ENCODE data around the gene ANKRD20A1.
"Not testable (repeated sequence)": the region's sequence is repeated elsewhere in the genome, so short reads cannot be mapped to it uniquely, and the experiment has no call there.

The ANKRD20A1 gene

DNA sequence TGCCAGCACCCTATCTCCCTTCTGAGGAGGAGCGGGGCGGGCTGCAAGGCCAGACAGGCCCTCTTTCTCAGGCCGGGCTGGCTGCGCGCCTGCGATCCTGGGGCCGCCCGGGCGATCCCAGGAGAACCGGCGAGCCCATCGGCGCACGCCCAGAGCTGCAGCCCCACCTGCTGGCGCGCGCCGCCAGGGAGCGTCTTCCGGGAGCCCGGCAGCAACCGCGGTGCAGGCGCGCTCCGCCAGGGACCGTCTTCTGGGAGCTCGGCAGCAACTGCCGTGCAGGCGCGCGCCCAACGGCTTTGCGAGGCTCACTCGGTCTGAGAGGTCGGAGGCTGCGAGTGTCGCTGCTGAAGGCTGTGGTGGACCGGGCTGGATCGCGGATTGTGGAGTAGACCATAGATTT lies at the start of gene ANKRD20A1:
Gene ANKRD20A1, plus strand, starts transcription at position 61 of the 400 bp plus-strand sequence. CDS start 496 bp downstream, outside the sequence.
- not testable (repeated sequence) for DNase-seq (ENCODE audit: low spot score); H3K27ac ChIP-seq; H3K4me3 ChIP-seq

DNA sequence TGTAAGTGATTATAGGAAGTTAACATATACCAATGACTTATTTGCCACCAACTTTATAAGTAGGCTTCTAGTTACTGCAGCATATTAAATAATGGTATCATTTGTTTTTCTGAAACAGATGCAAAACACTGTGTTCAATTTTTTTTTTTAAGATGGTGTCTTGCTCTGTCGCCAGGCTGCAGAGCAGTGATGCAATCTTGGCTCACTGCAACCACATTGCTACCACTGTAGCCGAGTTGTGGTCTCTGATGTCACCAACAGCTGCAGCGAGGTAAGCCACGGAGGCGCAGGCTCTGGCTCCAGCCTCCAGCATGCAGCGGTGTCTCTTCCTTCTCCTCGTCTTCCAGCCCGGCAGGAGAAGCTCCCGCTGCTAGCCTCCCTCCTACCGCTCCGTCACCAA lies 26.6 kb upstream of the ANKRD20A1 start:
- H3K27ac ChIP-seq; DNase-seq (ENCODE audit: low spot score); H3K4me3 ChIP-seq: not testable (repeated sequence)

Data from coronary artery (tissue), 2 donors.